DOHH2 (cell line): ENCODE data around the gene DCDC2.

Experiments
- H3F3A ChIP-seq: fragments of 200-600 bp; sonication (generic), shearing (Covaris generic); 2 replicates; pipeline ENCODE4 v1.6.0; 2016; ENCODE audit warnings: antibody characterized with exemption, mild to moderate bottlenecking; ENCODE audit not compliant: control insufficient read depth, insufficient read depth
- H3K27ac ChIP-seq: fragments of 200-600 bp; sonication (generic); 2 replicates; pipeline ENCODE4 v1.5.1; 2014; ENCODE audit warnings: low read depth, mild to moderate bottlenecking, low read length, moderate library complexity
- H3K27me3 ChIP-seq: fragments of 200-600 bp; sonication (generic); 2 replicates; pipeline ENCODE4 v1.6.1; 2014; ENCODE audit warnings: mild to moderate bottlenecking, low read length, mixed read lengths; ENCODE audit not compliant: control insufficient read depth
- H3K36me3 ChIP-seq: fragments of 200-600 bp; sonication (generic); 2 replicates; pipeline ENCODE4 v1.6.1; 2014; ENCODE audit warnings: mild to moderate bottlenecking, low read length, moderate library complexity, mixed read lengths; ENCODE audit not compliant: control insufficient read depth
- H3K4me1 ChIP-seq: fragments of 200-600 bp; sonication (generic); 2 replicates; pipeline ENCODE4 v1.6.1; 2014; ENCODE audit warnings: mild to moderate bottlenecking, low read length, mixed read lengths; ENCODE audit not compliant: control insufficient read depth
- H3K4me2 ChIP-seq: fragments of 200-600 bp; sonication (generic); 2 replicates; pipeline ENCODE4 v1.6.0; 2014; ENCODE audit warnings: mild to moderate bottlenecking, low read length, moderate library complexity
- H3K4me3 ChIP-seq: fragments of 200-600 bp; sonication (generic); 2 replicates; pipeline ENCODE4 v1.5.1; 2014; ENCODE audit warnings: mild to moderate bottlenecking, low read length, mixed read lengths
- H3K79me2 ChIP-seq: fragments of 200-600 bp; sonication (generic); 2 replicates; pipeline ENCODE4 v1.6.1; 2014; ENCODE audit warnings: mild to moderate bottlenecking, low read length, mixed read lengths; ENCODE audit not compliant: control insufficient read depth
- H3K9me2 ChIP-seq: fragments of 200-600 bp; sonication (generic); replicated peaks from 2 replicates; pipeline ENCODE4 v1.6.1; 2014; ENCODE audit warnings: mild to moderate bottlenecking, low read length, mixed read lengths; ENCODE audit not compliant: control insufficient read depth
- H3K9me3 ChIP-seq: fragments of 200-600 bp; sonication (generic); 2 replicates; pipeline ENCODE4 v1.6.1; 2014; ENCODE audit warnings: antibody characterized with exemption, low read length, mixed read lengths; ENCODE audit not compliant: control insufficient read depth, insufficient read depth
- H4K20me1 ChIP-seq: fragments of 200-600 bp; sonication (generic); 2 replicates; pipeline ENCODE4 v1.6.0; 2014; ENCODE audit warnings: low read depth, mild to moderate bottlenecking, antibody characterized with exemption, low read length, moderate library complexity; ENCODE audit not compliant: control insufficient read depth, insufficient read depth
- EZH2phosphoT487 ChIP-seq: fragments of 200-600 bp; sonication (generic); IDR thresholded peaks from 2 replicates; pipeline ENCODE4 v1.6.1; 2017; ENCODE audit warnings: borderline replicate concordance, mild to moderate bottlenecking, antibody characterized with exemption, low read length, moderate library complexity, mixed read lengths
- TF ChIP-seq, protein P1 (sequence below): fragments of 200-600 bp; sonication (generic); IDR thresholded peaks from one replicate; pipeline ENCODE4 v1.5.1; 2014; ENCODE audit warnings: antibody characterized with exemption, mild to moderate bottlenecking, low read depth, low read length; ENCODE audit not compliant: poor library complexity, severe bottlenecking

Gene DCDC2

DNA sequence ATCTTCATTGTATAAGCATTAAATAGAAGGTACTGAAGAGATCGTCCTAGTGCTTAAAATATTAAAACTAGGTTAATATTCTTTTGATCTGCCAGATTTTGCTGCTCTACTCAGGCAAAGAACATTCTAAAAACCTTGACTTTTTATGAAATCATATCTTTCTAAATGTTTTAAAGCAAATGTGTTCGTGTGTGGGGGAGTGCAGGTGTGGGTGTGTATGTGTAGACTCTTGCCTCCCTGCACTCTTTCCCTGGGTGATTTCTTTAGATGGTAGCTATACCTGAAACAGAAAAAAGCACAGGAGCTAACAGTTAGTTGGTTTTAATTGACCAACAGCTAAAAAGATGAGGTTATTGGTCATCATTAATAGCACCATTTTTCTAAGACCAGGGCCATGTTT is 226.1 kb downstream of the DCDC2 start:
- no peak overlapping the region for H3K4me3 ChIP-seq
- no peak overlapping the region for H3K27ac ChIP-seq
- H3K9me2 ChIP-seq, result no peaks in the 10 kb centered on the region
- no peaks in the 10 kb centered on the region for H3K9me3 ChIP-seq
- no peaks in the 10 kb centered on the region for H3K79me2 ChIP-seq
- H3K36me3 ChIP-seq, result no peaks in the 10 kb centered on the region
- H3K27me3 ChIP-seq, result no peaks in the 10 kb centered on the region
- TF ChIP-seq, protein P1, sequence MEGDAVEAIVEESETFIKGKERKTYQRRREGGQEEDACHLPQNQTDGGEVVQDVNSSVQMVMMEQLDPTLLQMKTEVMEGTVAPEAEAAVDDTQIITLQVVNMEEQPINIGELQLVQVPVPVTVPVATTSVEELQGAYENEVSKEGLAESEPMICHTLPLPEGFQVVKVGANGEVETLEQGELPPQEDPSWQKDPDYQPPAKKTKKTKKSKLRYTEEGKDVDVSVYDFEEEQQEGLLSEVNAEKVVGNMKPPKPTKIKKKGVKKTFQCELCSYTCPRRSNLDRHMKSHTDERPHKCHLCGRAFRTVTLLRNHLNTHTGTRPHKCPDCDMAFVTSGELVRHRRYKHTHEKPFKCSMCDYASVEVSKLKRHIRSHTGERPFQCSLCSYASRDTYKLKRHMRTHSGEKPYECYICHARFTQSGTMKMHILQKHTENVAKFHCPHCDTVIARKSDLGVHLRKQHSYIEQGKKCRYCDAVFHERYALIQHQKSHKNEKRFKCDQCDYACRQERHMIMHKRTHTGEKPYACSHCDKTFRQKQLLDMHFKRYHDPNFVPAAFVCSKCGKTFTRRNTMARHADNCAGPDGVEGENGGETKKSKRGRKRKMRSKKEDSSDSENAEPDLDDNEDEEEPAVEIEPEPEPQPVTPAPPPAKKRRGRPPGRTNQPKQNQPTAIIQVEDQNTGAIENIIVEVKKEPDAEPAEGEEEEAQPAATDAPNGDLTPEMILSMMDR, result no peak
- H3K4me2 ChIP-seq, result no peak overlapping the region
- no peaks in the 10 kb centered on the region for H3K4me1 ChIP-seq
- H3F3A ChIP-seq, result no peaks in the 10 kb centered on the region
- no peaks in the 10 kb centered on the region for H4K20me1 ChIP-seq

DNA sequence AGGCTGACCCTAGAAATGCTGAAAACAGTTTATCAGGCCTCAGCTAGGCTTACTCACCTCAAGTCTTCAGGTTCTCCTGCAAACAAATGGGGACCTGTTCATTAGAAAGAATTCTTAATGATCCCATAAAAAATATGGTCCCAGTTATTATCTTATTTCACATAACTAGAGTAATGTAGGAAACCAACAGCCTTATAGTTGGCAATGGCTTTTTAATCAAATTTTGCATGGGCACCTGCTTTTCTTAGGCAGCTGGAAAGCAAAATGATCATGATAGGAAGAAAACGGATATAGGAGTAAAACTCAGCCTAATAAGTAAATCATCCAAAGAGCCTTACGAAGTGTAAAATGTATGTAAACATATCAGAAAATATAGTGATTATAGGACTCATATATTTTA is 230.5 kb downstream of the DCDC2 start:
- H3K36me3 ChIP-seq, result no peaks in the 10 kb centered on the region
- no peak overlapping the region for H3K4me2 ChIP-seq
- H3K27ac ChIP-seq, result no peak overlapping the region
- no peaks in the 10 kb centered on the region for H3F3A ChIP-seq
- no peaks in the 10 kb centered on the region for H3K9me3 ChIP-seq
- no peak overlapping the region for H3K4me3 ChIP-seq
- no peaks in the 10 kb centered on the region for H3K27me3 ChIP-seq
- H4K20me1 ChIP-seq, result no peaks in the 10 kb centered on the region
- no peaks in the 10 kb centered on the region for H3K79me2 ChIP-seq
- H3K4me1 ChIP-seq, result no peaks in the 10 kb centered on the region
- TF ChIP-seq, protein P1, result no peak
- TF ChIP-seq EZH2phosphoT487, result no peak
- no peaks in the 10 kb centered on the region for H3K9me2 ChIP-seq

DNA sequence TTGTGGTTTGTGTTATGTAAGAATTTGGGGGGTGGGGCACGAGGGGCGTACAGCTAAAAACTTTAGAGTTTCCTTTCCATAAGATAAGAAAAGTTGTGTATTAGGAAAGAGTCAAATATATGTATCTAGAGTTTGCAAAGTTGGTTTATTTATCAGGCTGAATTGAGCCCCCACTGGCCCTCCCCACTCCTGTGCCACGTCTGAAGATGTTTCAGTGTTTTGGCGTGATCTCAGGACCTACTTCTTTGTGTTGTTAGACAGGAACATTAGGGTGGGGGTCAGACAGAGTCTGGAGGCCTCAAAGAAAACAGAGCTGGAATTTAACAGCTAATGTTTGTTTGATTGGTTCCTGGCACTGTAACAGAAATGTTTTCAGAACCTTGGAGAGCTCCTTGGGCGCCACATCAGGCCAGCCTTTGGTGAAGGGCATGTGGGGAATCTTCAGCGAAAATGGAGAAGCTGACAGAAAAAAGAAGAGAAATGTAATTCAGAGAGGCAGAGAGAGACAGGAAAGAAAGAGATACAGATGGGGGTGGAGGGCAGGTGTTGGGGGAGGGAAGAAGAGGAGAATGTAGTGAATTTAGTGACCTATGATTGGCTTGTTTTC is 231.2 kb downstream of the DCDC2 start:
- Histone ChIP-seq H3K4me2 (no peak overlapping the region), H3F3A (no peaks in the 10 kb centered on the region), H3K4me1 (no peaks in the 10 kb centered on the region), H3K9me3 (no peaks in the 10 kb centered on the region), H3K9me2 (no peaks in the 10 kb centered on the region), H3K79me2 (no peaks in the 10 kb centered on the region), H3K27ac (no peak overlapping the region), H3K36me3 (no peaks in the 10 kb centered on the region), H3K4me3 (no peak overlapping the region), H4K20me1 (no peaks in the 10 kb centered on the region), H3K27me3 (no peaks in the 10 kb centered on the region)
- TF ChIP-seq EZH2phosphoT487, result no peak
- TF ChIP-seq, protein P1, result no peak

DNA sequence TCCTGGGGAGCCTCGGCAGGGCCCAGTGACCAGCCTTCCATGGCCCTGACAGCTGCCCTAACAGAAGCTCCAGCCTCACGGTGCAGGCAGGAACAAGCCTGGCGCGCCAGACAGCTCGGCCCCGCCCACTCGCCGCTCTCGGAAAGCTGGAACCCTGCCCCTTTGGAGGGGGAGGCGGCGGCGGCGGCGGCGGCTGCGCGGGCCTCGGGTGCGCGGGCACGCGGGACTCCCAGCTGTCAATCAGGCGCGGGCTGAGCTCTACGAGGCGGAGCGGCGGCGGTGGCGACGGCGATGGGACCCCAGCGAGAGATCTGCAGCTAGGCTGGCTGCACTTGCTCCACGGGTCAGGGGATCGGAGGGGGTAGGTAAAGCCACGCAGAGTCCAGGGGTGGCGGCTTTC is 231.9 kb downstream of the DCDC2 start, which contains the start of gene NRSN1:
NRSN1 (plus strand) TSS at position 236 of the 400 bp plus-strand sequence. CDS start 8,113 bp downstream, outside the sequence.
- no peaks in the 10 kb centered on the region for H3K4me1 ChIP-seq
- H3K4me3 ChIP-seq, result no peak within 1 kb of the TSS
- no peaks in the 10 kb centered on the region for H3K79me2 ChIP-seq
- no peak within 1 kb of the TSS for H3K27ac ChIP-seq
- H3K9me2 ChIP-seq, result no peaks in the 10 kb centered on the region
- TF ChIP-seq, protein P1, result no peak
- TF ChIP-seq EZH2phosphoT487, result no peak
- H3K9me3 ChIP-seq, result no peaks in the 10 kb centered on the region
- H3K36me3 ChIP-seq, result no peaks in the 10 kb centered on the region
- no peaks in the 10 kb centered on the region for H3F3A ChIP-seq
- no peaks in the 10 kb centered on the region for H4K20me1 ChIP-seq
- H3K4me2 ChIP-seq, result no peak within 1 kb of the TSS
- no peaks in the 10 kb centered on the region for H3K27me3 ChIP-seq
